Bronchial epithelial cell (primary cell): ENCODE results near the gene TMEM72. TPM values are rescaled to one million over a fixed set of nuclear protein-coding genes. Genes with fewer than 3 reads are reported as not detected.
A peak's percentile ranks its signal among the peaks of the same experiment; 100 is the strongest.

ENCODE experiments used
- DNase-seq: peaks from one replicate; pipeline ENCODE4 v3.0.0-alpha.2; 2010; ENCODE audit warnings: low read depth
- FAIRE-seq: peaks from 2 replicates; lab custom pipeline; 2011; peaks lifted over from hg19 to GRCh38; lab: Jason Lieb, UNC
- H3K27me3 ChIP-seq: 2 replicates; pipeline ENCODE4 v1.5.1; 2011; ENCODE audit warnings: low read length; ENCODE audit not compliant: control insufficient read depth, insufficient read depth
- H3K36me3 ChIP-seq: 2 replicates; pipeline ENCODE4 v1.5.1; 2011; ENCODE audit warnings: low read length; ENCODE audit not compliant: control insufficient read depth, insufficient read depth
- H3K4me3 ChIP-seq: 2 replicates; pipeline ENCODE4 v1.5.1; 2011; ENCODE audit warnings: mild to moderate bottlenecking, low read depth, low read length, control low read depth
- CTCF ChIP-seq: IDR thresholded peaks from 2 replicates; pipeline ENCODE4 v1.5.1; 2011; ENCODE audit warnings: mild to moderate bottlenecking, moderate library complexity, low read length, control low read depth, inconsistent platforms; ENCODE audit not compliant: insufficient read depth, severe bottlenecking
- total RNA-seq: library from RNA; depleted of rRNA; stranded (reverse); fragments of >200 nt; gene quantifications from 2 replicates; pipeline ENCODE4 v1.2.1, GENCODE V29; 2014

Gene TMEM72
- total RNA-seq, 1 donor from 2014 or later, result not detected

- Histone ChIP-seq H3K36me3 (no peaks in the 10 kb centered on the region), H3K27me3 (no peaks in the 10 kb centered on the region), H3K4me3 (no peak overlapping the region)
- TF ChIP-seq CTCF, result no peak
- DNase-seq (no peak), FAIRE-seq (peak; percentile 7)
Measured at GRCh38 chr10:44890696-44891563, 20.2 kb upstream of the TMEM72 start.

DNA sequence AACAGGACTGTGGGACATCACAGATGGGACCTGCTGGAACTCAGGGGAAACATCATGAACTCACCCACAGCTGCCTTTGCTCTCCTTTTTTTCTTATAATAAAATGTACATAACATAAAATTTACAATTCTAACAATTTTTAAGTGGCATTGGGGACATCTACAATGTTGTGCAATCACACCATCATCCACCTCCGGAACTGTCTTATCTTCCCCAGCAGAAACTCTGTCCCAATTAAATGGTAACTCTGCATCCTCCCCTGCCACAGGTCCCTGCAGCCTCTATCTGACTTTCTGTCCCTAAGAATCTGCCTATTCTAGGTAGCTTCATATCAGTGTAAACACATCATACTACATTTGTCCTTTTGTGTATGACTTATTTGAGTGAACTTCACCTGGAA lies 19.4 kb upstream of the TMEM72 start:
- DNase-seq (no peak), FAIRE-seq (no peak)
- no peaks in the 10 kb centered on the region for H3K36me3 ChIP-seq
- no peaks in the 10 kb centered on the region for H3K27me3 ChIP-seq
- no peak overlapping the region for H3K4me3 ChIP-seq
- no peak for TF ChIP-seq CTCF

- Histone ChIP-seq H3K4me3 (no peak overlapping the region), H3K36me3 (no peaks in the 10 kb centered on the region), H3K27me3 (no peaks in the 10 kb centered on the region)
- FAIRE-seq, result no peak
- no peak for TF ChIP-seq CTCF
- DNase-seq, result no peak
Measured at GRCh38 chr10:44893604-44894468, 17.3 kb upstream of the TMEM72 start.

DNA sequence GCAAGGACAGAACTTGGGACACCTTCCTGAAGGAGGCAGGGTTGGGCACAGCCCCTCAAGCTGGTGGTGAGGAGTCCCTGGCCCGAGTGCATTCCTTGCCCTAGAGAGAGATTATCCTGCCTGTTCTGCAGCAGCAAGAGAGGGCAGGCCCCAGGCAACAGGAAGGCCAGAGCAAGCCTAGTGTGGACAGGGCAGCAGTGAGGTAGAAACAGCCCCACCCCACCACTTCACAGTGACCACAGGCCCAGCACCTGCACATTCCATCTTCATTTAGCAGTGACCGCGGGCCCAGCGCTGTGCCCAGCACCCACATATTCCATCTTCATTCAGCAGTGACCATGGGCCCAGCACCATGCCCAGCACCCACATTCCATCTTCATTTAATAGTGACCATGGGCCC lies 16.4 kb upstream of the TMEM72 start:
- Histone ChIP-seq H3K27me3 (no peaks in the 10 kb centered on the region), H3K36me3 (no peaks in the 10 kb centered on the region), H3K4me3 (no peak overlapping the region)
- FAIRE-seq, result no peak
- no peak for DNase-seq
- no peak for TF ChIP-seq CTCF

GRCh38 chr10:44895280-44895679 lies 15.9 kb upstream of the TMEM72 start:
- FAIRE-seq (no peak), DNase-seq (no peak)
- no peak overlapping the region for H3K4me3 ChIP-seq
- no peak for TF ChIP-seq CTCF
- no peaks in the 10 kb centered on the region for H3K36me3 ChIP-seq
- no peaks in the 10 kb centered on the region for H3K27me3 ChIP-seq
